GM19452 (cell line): ENCODE results near the gene RASSF8.

ENCODE experiments used
- ATAC-seq: cut with Tn5 transposase; IDR thresholded peaks from one replicate; pipeline ENCODE4 v1.9.1; 2021; ENCODE audit not compliant: unreplicated experiment

Gene RASSF8

GRCh38 chr12:26027401-26027800 lies 68.9 kb downstream of the RASSF8 start:
- no peak for ATAC-seq

GRCh38 chr12:26028953-26029735 lies 70.7 kb downstream of the RASSF8 start:
- ATAC-seq: no peak

GRCh38 chr12:26029736-26030022 lies 71.2 kb downstream of the RASSF8 start:
- ATAC-seq: no peak

- no peak for ATAC-seq
Measured at GRCh38 chr12:26030371-26030770, 71.9 kb downstream of the RASSF8 start.

- ATAC-seq: no peak
Measured at GRCh38 chr12:26031318-26031717, 72.8 kb downstream of the RASSF8 start.

- no peak for ATAC-seq
Measured at GRCh38 chr12:26031827-26032226, 73.3 kb downstream of the RASSF8 start.

GRCh38 chr12:26032290-26032689 lies 73.8 kb downstream of the RASSF8 start:
- ATAC-seq: no peak

GRCh38 chr12:26032719-26033241 lies 74.3 kb downstream of the RASSF8 start:
- ATAC-seq: no peak

GRCh38 chr12:26034371-26035142 lies 76.1 kb downstream of the RASSF8 start:
- ATAC-seq: no peak

- no peak for ATAC-seq
Measured at GRCh38 chr12:26036877-26037276, 78.4 kb downstream of the RASSF8 start.

GRCh38 chr12:26037615-26038220 lies 79.2 kb downstream of the RASSF8 start:
- ATAC-seq: no peak

GRCh38 chr12:26042645-26043044 lies 84.2 kb downstream of the RASSF8 start:
- no peak for ATAC-seq

GRCh38 chr12:26043135-26044006 lies 84.9 kb downstream of the RASSF8 start:
- ATAC-seq: no peak

- ATAC-seq: no peak
Measured at GRCh38 chr12:26044007-26044394, 85.5 kb downstream of the RASSF8 start.

GRCh38 chr12:26044592-26044991 lies 86.1 kb downstream of the RASSF8 start:
- no peak for ATAC-seq

GRCh38 chr12:26046203-26046602 lies 87.7 kb downstream of the RASSF8 start:
- peak; percentile 76 for ATAC-seq

- no peak for ATAC-seq
Measured at GRCh38 chr12:26046906-26047305, 88.4 kb downstream of the RASSF8 start.

- no peak for ATAC-seq
Measured at GRCh38 chr12:26047401-26048226, 89.1 kb downstream of the RASSF8 start.

GRCh38 chr12:26052652-26053051 lies 94.2 kb downstream of the RASSF8 start:
- no peak for ATAC-seq

- no peak for ATAC-seq
Measured at GRCh38 chr12:26054383-26054782, 95.9 kb downstream of the RASSF8 start.
